ENCODE results near the gene TCP11L2. TPM values are rescaled to one million over a fixed set of nuclear protein-coding genes. Genes with fewer than 3 reads are reported as not detected.

The TCP11L2 gene
- total and polyA plus RNA-seq, 8 donors: 3.5 to 24.4 (median 11.0) TPM

DNA sequence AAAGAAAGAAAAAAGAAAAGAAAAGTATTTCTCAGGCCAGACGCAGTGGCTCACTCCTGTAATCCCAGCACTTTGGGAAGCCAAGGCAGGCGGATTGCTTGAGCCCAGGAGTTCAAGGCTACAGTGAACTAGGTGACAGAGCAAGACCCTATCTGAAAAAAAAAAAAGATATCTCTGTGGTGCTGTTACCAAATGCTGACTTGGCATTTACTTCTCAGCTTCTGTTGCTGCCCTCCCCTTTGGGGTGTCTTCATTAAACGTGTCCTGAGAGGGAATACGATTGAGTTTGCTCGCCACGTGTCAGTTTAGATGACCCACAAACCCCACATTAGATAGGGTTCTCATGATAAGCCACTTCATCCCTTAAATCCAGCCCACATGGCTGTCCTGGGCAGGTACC lies 50.6 kb downstream of the TCP11L2 start:
- no peaks in the 10 kb centered on the region for H3K9me3 ChIP-seq
- DNase-seq (no peak), FAIRE-seq (no peak), ATAC-seq (no peak)
- 70 to 73% methylated on average over 6 of the region's 6 CpGs for WGBS, 2 donors
- intact Hi-C loops (cut with DNase I): no loop called here
- no peaks in the 10 kb centered on the region for H3K27me3 ChIP-seq
- no peaks in the 10 kb centered on the region for H3K36me3 ChIP-seq
- no peak overlapping the region for H3K4me3 ChIP-seq
- H3K27ac ChIP-seq: no peak overlapping the region
- TF ChIP-seq, protein P1, sequence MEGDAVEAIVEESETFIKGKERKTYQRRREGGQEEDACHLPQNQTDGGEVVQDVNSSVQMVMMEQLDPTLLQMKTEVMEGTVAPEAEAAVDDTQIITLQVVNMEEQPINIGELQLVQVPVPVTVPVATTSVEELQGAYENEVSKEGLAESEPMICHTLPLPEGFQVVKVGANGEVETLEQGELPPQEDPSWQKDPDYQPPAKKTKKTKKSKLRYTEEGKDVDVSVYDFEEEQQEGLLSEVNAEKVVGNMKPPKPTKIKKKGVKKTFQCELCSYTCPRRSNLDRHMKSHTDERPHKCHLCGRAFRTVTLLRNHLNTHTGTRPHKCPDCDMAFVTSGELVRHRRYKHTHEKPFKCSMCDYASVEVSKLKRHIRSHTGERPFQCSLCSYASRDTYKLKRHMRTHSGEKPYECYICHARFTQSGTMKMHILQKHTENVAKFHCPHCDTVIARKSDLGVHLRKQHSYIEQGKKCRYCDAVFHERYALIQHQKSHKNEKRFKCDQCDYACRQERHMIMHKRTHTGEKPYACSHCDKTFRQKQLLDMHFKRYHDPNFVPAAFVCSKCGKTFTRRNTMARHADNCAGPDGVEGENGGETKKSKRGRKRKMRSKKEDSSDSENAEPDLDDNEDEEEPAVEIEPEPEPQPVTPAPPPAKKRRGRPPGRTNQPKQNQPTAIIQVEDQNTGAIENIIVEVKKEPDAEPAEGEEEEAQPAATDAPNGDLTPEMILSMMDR (IDR thresholded peaks at IDR 0.05): no peak
- peaks cover 0 to 9% (median 7%) of the 10 kb centered on the region in 3 donors for H3K4me1 ChIP-seq

DNA sequence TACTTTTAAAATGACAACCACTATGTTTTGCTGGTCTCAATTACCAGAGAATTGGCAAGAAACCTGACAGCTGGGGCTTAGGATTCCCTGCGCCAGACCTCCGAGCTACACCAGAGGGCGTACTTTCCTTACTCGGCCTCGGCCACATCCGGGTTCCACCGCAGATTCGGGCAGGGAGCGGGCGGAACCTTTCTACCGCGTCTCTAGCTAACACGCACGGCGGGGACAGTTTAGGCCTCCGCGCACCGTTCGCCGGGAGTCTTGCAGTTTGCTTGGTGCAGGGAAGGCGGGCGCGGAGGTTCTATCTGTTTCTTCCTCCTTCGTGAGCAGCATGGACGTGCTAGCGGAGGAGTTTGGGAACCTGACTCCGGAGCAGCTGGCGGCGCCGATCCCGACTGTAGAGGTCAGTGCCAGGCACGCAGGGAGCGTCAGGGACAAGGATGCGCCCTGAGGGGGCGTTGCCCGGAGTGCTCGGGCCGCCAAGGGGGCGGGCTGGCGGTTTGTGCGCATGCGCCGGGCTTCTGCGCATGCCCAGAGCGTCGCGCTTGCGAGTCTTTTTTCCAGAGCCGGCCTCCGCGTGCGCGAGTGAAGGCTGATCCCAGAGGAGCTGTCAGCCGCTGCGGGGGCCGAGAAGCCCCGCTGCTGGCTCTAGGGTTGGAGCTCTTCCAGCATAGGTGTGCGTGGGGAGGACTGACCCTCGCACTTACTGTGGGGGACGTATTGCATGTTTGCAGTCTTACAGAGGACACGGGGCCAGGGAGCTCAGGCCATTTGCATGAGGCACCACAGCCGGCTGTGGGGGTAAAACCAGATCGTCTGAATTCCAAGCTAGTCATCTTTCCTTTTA lies 55.2 kb downstream of the TCP11L2 start, which contains the start of gene POLR3B:
Gene POLR3B, plus strand, starts transcription at position 200 of the 847 bp plus-strand sequence. Its CDS starts 132 bp downstream, at position 332.
- TF ChIP-seq, protein P1 (IDR thresholded peaks at IDR 0.05): peak; percentile 82 to 90 (median 84)
- DNase-seq (peak; percentile 93 to 98 (median 96)), ATAC-seq (peak; percentile 92 to 96 (median 93)), FAIRE-seq (no peak)
- Histone ChIP-seq H3K27me3 (no peaks in the 10 kb centered on the region), H3K9me3 (no peaks in the 10 kb centered on the region), H3K36me3 (no peaks in the 10 kb centered on the region), H3K27ac (peak within 1 kb of the TSS; percentile 86 to 92 (median 91)), H3K4me1 (peaks cover 18 to 31% (median 23%) of the 10 kb centered on the region in 3 donors), H3K4me3 (peak within 1 kb of the TSS; percentile 35 to 85 (median 69))
- intact Hi-C loops (cut with DNase I): no loop called here
- WGBS, 2 donors: 0 to 1% methylated on average over 59 to 63 of the region's 63 CpGs

DNA sequence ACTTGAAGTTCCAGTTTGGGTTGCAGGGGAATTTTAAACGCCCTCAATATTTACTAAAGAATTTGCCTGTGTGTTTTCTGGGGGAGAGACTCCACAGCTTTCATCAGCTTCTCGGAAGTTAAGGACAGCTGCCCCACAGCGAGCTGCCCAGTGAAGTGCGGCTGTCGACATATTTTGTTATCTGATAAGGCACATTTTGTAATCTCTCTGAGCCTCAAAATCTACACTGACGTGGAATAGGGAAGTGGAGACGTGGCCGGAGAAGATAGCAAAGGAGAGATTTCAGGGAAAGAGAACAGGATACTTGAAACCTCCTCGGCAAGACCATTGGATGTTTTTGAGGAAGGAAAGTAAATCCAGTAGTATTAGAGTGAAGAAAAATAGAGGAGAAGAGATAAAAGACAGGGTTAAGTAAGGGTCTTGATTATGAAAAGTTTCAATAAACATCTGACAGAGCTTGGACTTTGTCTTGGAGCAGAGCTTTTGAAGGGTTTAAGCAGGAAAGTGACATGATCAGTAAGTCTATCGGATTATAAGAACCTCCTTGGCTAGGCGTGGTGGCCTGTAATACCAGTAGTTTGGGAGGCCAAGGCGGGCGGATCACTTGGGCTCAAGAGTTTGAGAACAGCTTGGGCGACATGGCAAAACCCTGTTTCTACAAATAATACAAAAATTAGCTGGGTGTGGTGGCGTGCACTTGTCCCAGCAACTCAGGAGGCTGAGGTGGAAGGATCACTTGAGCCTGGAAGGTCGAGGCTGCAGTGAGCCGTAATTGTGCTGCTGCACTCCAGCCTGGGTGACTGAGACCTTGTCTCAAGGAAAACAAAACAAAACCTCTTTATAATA lies 56.1 kb downstream of the TCP11L2 start:
- FAIRE-seq: no peak
- Histone ChIP-seq H3K27ac (peak overlapping the region; percentile 86 to 92 (median 91)), H3K9me3 (no peaks in the 10 kb centered on the region), H3K27me3 (no peaks in the 10 kb centered on the region), H3K4me1 (peaks cover 18 to 31% (median 23%) of the 10 kb centered on the region in 3 donors), H3K36me3 (no peaks in the 10 kb centered on the region), H3K4me3 (peak overlapping the region; percentile 35 to 85 (median 69))
- ATAC-seq: peak; percentile 8 to 44 (median 28)
- TF ChIP-seq, protein P1 (IDR thresholded peaks at IDR 0.05): no peak
- DNase-seq: peak in 1 of 6 donors; percentile 22
- intact Hi-C loops (cut with DNase I): no loop called here
- 29 to 30% methylated on average over 17 of the region's 17 CpGs for WGBS, 2 donors

DNA sequence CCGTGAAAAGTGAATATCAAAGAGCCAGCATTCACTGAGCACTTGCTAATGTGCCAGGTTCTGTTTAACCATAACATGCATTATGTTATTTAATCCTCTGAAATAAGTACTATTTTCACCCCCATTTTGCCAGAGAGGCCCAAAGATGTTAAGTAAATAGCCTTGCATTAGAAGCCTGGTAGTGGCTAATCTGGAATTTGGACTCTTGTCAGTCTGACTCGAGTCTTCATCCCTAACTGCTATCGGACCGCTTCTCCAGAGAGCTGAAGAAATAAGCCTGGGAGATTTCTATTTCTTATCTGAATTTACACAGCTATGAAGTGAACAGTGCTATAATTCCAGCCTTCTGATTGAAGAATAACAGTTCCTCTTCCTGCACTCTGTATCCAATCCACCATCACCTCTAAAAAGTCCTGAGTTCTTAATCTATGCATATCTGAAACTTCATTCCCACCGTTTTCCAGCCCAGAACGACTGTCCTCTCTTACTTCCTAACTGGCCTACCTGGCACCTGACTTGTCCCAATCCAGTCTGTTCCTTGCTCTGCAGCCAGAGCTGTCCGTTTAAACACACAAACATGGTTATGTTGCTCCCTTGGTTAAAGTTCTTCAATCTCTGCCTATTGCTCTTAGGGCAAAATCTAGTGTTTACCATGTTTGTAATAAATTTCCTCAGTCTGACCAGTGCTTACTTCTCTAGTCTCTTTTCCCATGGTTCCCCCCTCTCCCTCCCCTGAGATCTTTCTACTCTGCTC lies 57.3 kb downstream of the TCP11L2 start:
- Histone ChIP-seq H3K4me3 (no peak overlapping the region), H3K27me3 (no peaks in the 10 kb centered on the region), H3K27ac (peak overlapping the region in 1 of 4 donors; percentile 8), H3K36me3 (peaks cover 0 to 5% (median 0%) of the 10 kb centered on the region in 3 donors), H3K4me1 (peaks cover 18 to 31% (median 23%) of the 10 kb centered on the region in 3 donors), H3K9me3 (no peaks in the 10 kb centered on the region)
- intact Hi-C loops (cut with DNase I): no loop called here
- TF ChIP-seq, protein P1 (IDR thresholded peaks at IDR 0.05): no peak
- 30 to 33% methylated on average over 7 of the region's 7 CpGs for WGBS, 2 donors
- ATAC-seq: no peak
- FAIRE-seq: no peak
- no peak for DNase-seq
